HCT116 (cell line): Measurements from ENCODE around the gene RLN3. TPM values are rescaled to one million over a fixed set of nuclear protein-coding genes. Genes with fewer than 3 reads are reported as not detected.
A peak's percentile ranks its signal among the peaks of the same experiment; 100 is the strongest.
"Not testable (repeated sequence)": the region's sequence is repeated elsewhere in the genome, so short reads cannot be mapped to it uniquely, and the experiment has no call there.

Experiments used
- ATAC-seq: fragments of 200-7000 bp; cut with Tn5 transposase; 2 replicates; pipeline ENCODE4 v1.9.1; 2020; ENCODE audit warnings: mild to moderate bottlenecking, moderate library complexity
- BruUV-seq: library from RNA; stranded (reverse); fragments of 400-500 nt; replicated peaks from 2 replicates; lab custom pipeline; 2021; lab: Mats Ljungman, UMichigan
- CTCF ChIA-PET: fragments of 300-600 bp; sonication (Branson Sonifier 250); formaldehyde crosslinking; loops from one replicate; lab custom pipeline; 2021; ENCODE audit warnings: antibody characterized with exemption; lab: Charles Lee
- POLR2A ChIA-PET: fragments of 300-600, 350-600 bp; sonication (Branson Sonifier 250); formaldehyde crosslinking; loops from one replicate; lab custom pipeline; 2021; ENCODE audit warnings: antibody characterized with exemption; lab: Charles Lee
- RAD21 ChIA-PET, 2 experiments: fragments of 300-600 bp; sonication (Branson Sonifier 250); formaldehyde crosslinking; loops; one replicate each; lab custom pipeline; 2023; ENCODE audit warnings: low total read pairs in 2 of 2; ENCODE audit not compliant: uncharacterized antibody in 2 of 2, unreplicated experiment in 2 of 2, low non-redundant PET in 1 of 2; lab: Charles Lee
- DNase-seq: peaks from one replicate; pipeline ENCODE4 v3.0.0-alpha.2; 2010; ENCODE audit warnings: low read depth, low spot score
- H2AFZ ChIP-seq: fragments of 200-600 bp; shearing (Covaris generic), sonication (generic); 2 replicates; pipeline ENCODE4 v1.6.1; 2017; ENCODE audit warnings: low read depth, mixed run types, mixed read lengths, antibody characterized with exemption, low read length; ENCODE audit not compliant: poor library complexity, severe bottlenecking
- H3K27ac ChIP-seq: 2 replicates; pipeline ENCODE4 v1.5.1; 2012; ENCODE audit warnings: low read depth, low read length
- H3K27me3 ChIP-seq: fragments of 200-600 bp; sonication (generic); 2 replicates; pipeline ENCODE4 v1.6.1; 2016; ENCODE audit warnings: mixed run types, low read length, mixed read lengths; ENCODE audit not compliant: insufficient read depth
- H3K36me3 ChIP-seq, 2 experiments: fragments of 200-500 bp in 1 of 2; fragments of 200-600 bp in 1 of 2; sonication (Bioruptor generic) in 1 of 2; sonication (generic) in 1 of 2; 2 replicates each; pipeline versions ENCODE4 v1.5.1 to v1.6.1; 2014 to 2016; ENCODE audit warnings: low read length in 2 of 2, inconsistent platforms in 1 of 2, mixed read lengths in 1 of 2, mixed run types in 1 of 2; ENCODE audit not compliant: insufficient read depth in 2 of 2, control insufficient read depth in 1 of 2
- H3K4me1 ChIP-seq, 2 experiments: fragments of 200-600 bp in 1 of 2; sonication (generic) in 1 of 2; 2 replicates each; pipeline versions ENCODE4 v1.5.1 to v1.6.1; 2012 to 2017; ENCODE audit warnings: low read length in 2 of 2, inconsistent platforms in 1 of 2, mild to moderate bottlenecking in 1 of 2, mixed read lengths in 1 of 2, mixed run types in 1 of 2, moderate library complexity in 1 of 2; ENCODE audit not compliant: insufficient read depth in 2 of 2, control insufficient read depth in 1 of 2
- H3K4me2 ChIP-seq: fragments of 200-600 bp; sonication (generic); 2 replicates; pipeline ENCODE4 v1.6.1; 2017; ENCODE audit warnings: mixed run types, low read length, mixed read lengths
- H3K4me3 ChIP-seq, 2 experiments: fragments of 200-600 bp in 1 of 2; sonication (generic) in 1 of 2; replicated peaks in 1 of 2; 2 replicates each; pipeline ENCODE4 v1.5.1; 2011 to 2016; ENCODE audit warnings: low read length in 2 of 2, control low read depth in 1 of 2, low read depth in 1 of 2, mild to moderate bottlenecking in 1 of 2, mixed read lengths in 1 of 2, mixed run types in 1 of 2
- H3K79me2 ChIP-seq: fragments of 200-600 bp; sonication (generic); 2 replicates; pipeline ENCODE4 v1.6.1; 2017; ENCODE audit warnings: mild to moderate bottlenecking, mixed run types, low read length, moderate library complexity, mixed read lengths; ENCODE audit not compliant: insufficient read depth
- H3K9ac ChIP-seq: fragments of 200-600 bp; sonication (generic); 2 replicates; pipeline ENCODE4 v1.6.1; 2016; ENCODE audit warnings: low read length, mixed read lengths
- H3K9me2 ChIP-seq: fragments of 200-600 bp; sonication (generic), shearing (Covaris generic); 2 replicates; pipeline ENCODE4 v1.6.1; 2017; ENCODE audit warnings: mixed run types, mild to moderate bottlenecking, moderate library complexity; ENCODE audit not compliant: insufficient read depth
- H3K9me3 ChIP-seq, 2 experiments: fragments of 200-500 bp in 1 of 2; fragments of 200-600 bp in 1 of 2; sonication (Bioruptor generic) in 1 of 2; sonication (generic) in 1 of 2; 2 replicates each; pipeline ENCODE4 v1.6.1; 2014 to 2017; ENCODE audit warnings: low read length in 2 of 2, mixed read lengths in 2 of 2, inconsistent platforms in 1 of 2, low read depth in 1 of 2, mild to moderate bottlenecking in 1 of 2, mixed run types in 1 of 2, moderate library complexity in 1 of 2; ENCODE audit not compliant: control insufficient read depth in 1 of 2, insufficient read depth in 1 of 2
- H4K20me1 ChIP-seq: fragments of 200-600 bp; sonication (generic), shearing (Covaris generic); 2 replicates; pipeline ENCODE4 v1.6.1; 2017; ENCODE audit warnings: mixed run types, mild to moderate bottlenecking, moderate library complexity; ENCODE audit not compliant: insufficient read depth
- CEBPB ChIP-seq: IDR thresholded peaks from 2 replicates; pipeline ENCODE4 v1.6.1; 2012; ENCODE audit warnings: low read depth
- FOSL1 ChIP-seq: IDR thresholded peaks from 2 replicates; pipeline ENCODE4 v1.6.1; 2012; ENCODE audit warnings: low read depth
- JUND ChIP-seq: IDR thresholded peaks from 2 replicates; pipeline ENCODE4 v1.6.1; 2012
- RAD21 ChIP-seq: IDR thresholded peaks from 2 replicates; pipeline ENCODE4 v1.6.1; 2012; ENCODE audit warnings: low read depth, mild to moderate bottlenecking
- REST ChIP-seq: IDR thresholded peaks from 2 replicates; pipeline ENCODE4 v1.6.1; 2012; ENCODE audit warnings: low read depth
- SIN3A ChIP-seq: IDR thresholded peaks from 2 replicates; pipeline ENCODE4 v1.6.1; 2012; ENCODE audit warnings: low read depth
- SP1 ChIP-seq: IDR thresholded peaks from 2 replicates; pipeline ENCODE4 v1.6.1; 2012; ENCODE audit warnings: low read depth
- SRF ChIP-seq: IDR thresholded peaks from 2 replicates; pipeline ENCODE4 v1.6.1; 2012; ENCODE audit warnings: low read depth
- TCF7L2 ChIP-seq: IDR thresholded peaks from 2 replicates; pipeline ENCODE4 v1.7.0; 2011; ENCODE audit warnings: borderline replicate concordance, inconsistent platforms; ENCODE audit not compliant: insufficient read depth, insufficient read length; ENCODE audit errors: extremely low read depth
- ZBTB33 ChIP-seq: IDR thresholded peaks from 2 replicates; pipeline ENCODE4 v1.6.1; 2011; ENCODE audit warnings: mild to moderate bottlenecking, low read length, moderate library complexity; ENCODE audit not compliant: insufficient replicate concordance; ENCODE audit errors: extremely low read depth
- intact Hi-C: fragments of 100-400 bp; cut with micrococcal nuclease; formaldehyde crosslinking; loops from 2 replicates; pipeline ENCODE4 v1.10.0; 2022
- total RNA-seq: library from RNA; stranded (reverse); gene quantifications from one replicate; pipeline ENCODE4 v1.2.1, GENCODE V29; 2021; ENCODE audit not compliant: unreplicated experiment

RLN3 gene
- total RNA-seq, 1 experiment from 2014 or later = not detected

- H4K20me1 ChIP-seq, H3K9me2 ChIP-seq, BruUV-seq, CTCF ChIA-PET, H3K9me3 ChIP-seq, H3K9ac ChIP-seq, ATAC-seq, DNase-seq, intact Hi-C loops, RAD21 ChIA-PET, H3K4me3 ChIP-seq, H2AFZ ChIP-seq, H3K27ac ChIP-seq, H3K4me2 ChIP-seq, H3K79me2 ChIP-seq, H3K27me3 ChIP-seq, H3K36me3 ChIP-seq: not testable (repeated sequence)
- peaks cover 10 to 33% of the 10 kb centered on the region in 2 experiments; a peak in 3 of 4 replicates for H3K4me1 ChIP-seq
- POLR2A ChIA-PET = interaction anchor here (1.5 kb wide), 1 partner anchor 13 kb away, joined by 3 read pairs; no protein-coding TSS in a partner anchor
Measured at GRCh38 chr19:14019739-14020138, 8.2 kb upstream of the RLN3 start.

GRCh38 chr19:14021474-14021873, 6.5 kb upstream of the RLN3 start:
- CTCF ChIA-PET = interaction anchor here (1.8 kb wide), 1 partner anchor 38 kb away, joined by 6 read pairs; no protein-coding TSS in a partner anchor

More at GRCh38 chr19:14021474-14021873, 6.5 kb upstream of the RLN3 start:
- Histone ChIP-seq H3K36me3 (no peaks in the 10 kb centered on the region; a peak in 1 of 4 replicates), H4K20me1 (no peaks in the 10 kb centered on the region), H3K79me2 (no peaks in the 10 kb centered on the region), H2AFZ (peak overlapping the region; percentile 70), H3K4me2 (no peak overlapping the region), H3K4me1 (peaks cover 10 to 42% of the 10 kb centered on the region in 2 experiments; a peak in 3 of 4 replicates), H3K9me2 (no peaks in the 10 kb centered on the region), H3K27ac (no peak overlapping the region)
- BruUV-seq = no TSS peak
- POLR2A ChIA-PET = interaction anchor here (0.6 to 1.8 kb wide), 3 partner anchors 10 to 416 kb away, joined by 3 to 8 read pairs (median 4); partner anchors contain the start of gene IL27RA
- intact Hi-C loops = no loop called here
- TF ChIP-seq SIN3A (no peak), FOSL1 (no peak), JUND (no peak), SRF (no peak), ZBTB33 (no peak), SP1 (no peak), REST (no peak), RAD21 (no peak), TCF7L2 (no peak), CEBPB (no peak)
- TF ChIP-seq, all 23 proteins: peak for 0
- Histone ChIP-seq H3K27me3 (no peaks in the 10 kb centered on the region), H3K9me3 (no peaks in the 10 kb centered on the region), H3K4me3 (no peak overlapping the region), H3K9ac (no peak overlapping the region)
- DNase-seq (no peak), ATAC-seq (no peak; the same call in 1 of the 2 replicates)
- RAD21 ChIA-PET = no interaction called here
